Eye (tissue), 1 donor: ENCODE results near the gene COPS7A.
"Not testable (repeated sequence)": the region's sequence is repeated elsewhere in the genome, so short reads cannot be mapped to it uniquely, and the experiment has no call there.

Source experiments
- DNase-seq: peaks from one replicate; pipeline ENCODE4 v3.0.0-alpha.2; 2015

The COPS7A gene

GRCh38 chr12:6701078-6701768 lies 22.6 kb upstream of the COPS7A start:
- DNase-seq = no peak

- DNase-seq = peak; percentile 61
Observed at GRCh38 chr12:6703631-6704030, 20.2 kb upstream of the COPS7A start.

- DNase-seq = not testable (repeated sequence)
Observed at GRCh38 chr12:6708351-6708750, 15.5 kb upstream of the COPS7A start.

GRCh38 chr12:6708960-6709394 lies 14.9 kb upstream of the COPS7A start:
- DNase-seq = no peak

- DNase-seq = not testable (repeated sequence)
Observed at GRCh38 chr12:6716031-6716873, 7.6 kb upstream of the COPS7A start.

- no peak for DNase-seq
Observed at GRCh38 chr12:6716874-6717437, 6.9 kb upstream of the COPS7A start.

GRCh38 chr12:6722863-6723262 lies 983 bp upstream of the COPS7A start:
- no peak for DNase-seq

- peak; percentile 68 for DNase-seq
Observed at GRCh38 chr12:6724409-6724797, 557 bp downstream of the COPS7A start.

GRCh38 chr12:6725350-6725749 lies 1.5 kb downstream of the COPS7A start:
- no peak for DNase-seq

GRCh38 chr12:6729186-6729585 lies 5.3 kb downstream of the COPS7A start:
- DNase-seq = no peak

GRCh38 chr12:6730169-6730568 lies 6.3 kb downstream of the COPS7A start:
- DNase-seq = no peak

- no peak for DNase-seq
Observed at GRCh38 chr12:6734506-6735387, 10.9 kb downstream of the COPS7A start.

- peak; percentile 74 for DNase-seq
Observed at GRCh38 chr12:6735448-6736191, 11.8 kb downstream of the COPS7A start.

- no peak for DNase-seq
Observed at GRCh38 chr12:6736754-6737153, 12.9 kb downstream of the COPS7A start.

GRCh38 chr12:6742080-6742479 lies 18.2 kb downstream of the COPS7A start:
- DNase-seq = not testable (repeated sequence)

- no peak for DNase-seq
Observed at GRCh38 chr12:6742834-6743233, 19.0 kb downstream of the COPS7A start.

- not testable (repeated sequence) for DNase-seq
Observed at GRCh38 chr12:6743300-6743699, 19.5 kb downstream of the COPS7A start.

- DNase-seq = no peak
Observed at GRCh38 chr12:6745741-6746525, 22.1 kb downstream of the COPS7A start.

- no peak for DNase-seq
Observed at GRCh38 chr12:6747216-6747615, 23.4 kb downstream of the COPS7A start.

- no peak for DNase-seq
Observed at GRCh38 chr12:6748761-6749160, 24.9 kb downstream of the COPS7A start.

GRCh38 chr12:6750506-6750905 lies 26.7 kb downstream of the COPS7A start:
- DNase-seq = no peak
